ENCODE results near the gene STOML2. TPM values are rescaled to one million over a fixed set of nuclear protein-coding genes. Genes with fewer than 3 reads are reported as not detected.

The STOML2 gene
- total RNA-seq, 4 donors from 2014 or later, result 67.2 to 97.7 (median 93.7) TPM

DNA sequence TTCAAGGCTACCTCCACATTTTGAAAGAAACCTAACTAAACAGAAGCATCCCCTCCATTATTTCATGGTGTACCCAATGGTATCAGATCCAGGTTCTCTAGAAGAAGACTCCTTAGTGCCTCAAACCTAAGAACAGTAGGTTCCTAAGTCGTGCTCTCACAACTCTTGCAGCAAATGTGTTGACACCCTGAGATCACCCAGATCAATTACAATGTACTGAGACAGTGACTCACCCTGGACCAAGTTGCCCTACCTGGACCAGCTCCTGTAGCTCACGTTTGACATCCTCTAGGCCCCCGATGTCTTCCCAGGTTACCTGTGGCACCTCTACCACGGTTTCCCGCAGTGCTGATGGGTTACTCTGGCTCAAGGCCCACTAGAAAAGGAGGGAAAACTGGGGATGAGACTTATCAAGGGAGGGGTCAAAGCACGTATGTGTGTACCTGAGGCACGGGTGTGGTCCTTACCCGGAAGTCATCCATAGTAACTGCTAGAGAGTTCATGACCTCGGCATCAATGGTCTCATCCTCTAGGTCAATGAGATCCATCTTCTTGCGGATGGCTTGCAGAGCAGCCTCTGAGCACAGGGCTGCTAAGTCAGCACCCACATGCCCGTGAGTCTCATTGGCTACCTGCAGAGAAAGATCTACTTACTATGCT is 42.3 kb downstream of the STOML2 start:
- H3K27me3 ChIP-seq, result no peaks in the 10 kb centered on the region
- WGBS, 2 donors, result 94 to 95% methylated on average over 11 of the region's 11 CpGs
- H3K36me3 ChIP-seq, result peaks cover 14 to 100% (median 85%) of the 10 kb centered on the region in 3 donors
- DNase-seq (ENCODE audit: low spot score in 2 of 2), result no peak
- H3K27ac ChIP-seq, result no peak overlapping the region
- H3K4me1 ChIP-seq, result no peaks in the 10 kb centered on the region
- TF ChIP-seq CTCF (IDR thresholded peaks at IDR 0.05), result no peak
- TF ChIP-seq POLR2A (IDR thresholded peaks at IDR 0.05), result no peak
- TF ChIP-seq EP300 (IDR thresholded peaks at IDR 0.05), result no peak
- no peaks in the 10 kb centered on the region for H3K9me3 ChIP-seq
- no peak overlapping the region for H3K4me3 ChIP-seq

DNA sequence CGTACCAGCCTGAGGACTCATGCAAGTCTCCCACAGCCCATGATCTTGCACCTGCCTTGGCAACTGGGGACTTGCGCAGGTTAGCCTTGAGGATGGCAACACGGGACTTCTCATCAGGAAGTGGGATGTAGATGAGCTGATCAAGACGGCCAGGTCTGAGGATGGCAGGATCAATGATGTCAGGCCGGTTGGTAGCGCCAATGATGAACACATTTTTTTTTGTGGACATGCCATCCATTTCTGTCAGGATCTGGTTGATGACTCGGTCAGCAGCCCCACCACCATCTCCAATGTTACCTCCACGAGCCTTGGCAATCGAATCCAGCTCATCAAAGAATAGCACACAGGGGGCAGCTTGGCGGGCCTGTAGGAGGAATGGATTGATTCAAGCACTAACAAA is 43.5 kb downstream of the STOML2 start:
- H3K4me3 ChIP-seq, result no peak overlapping the region
- no peaks in the 10 kb centered on the region for H3K4me1 ChIP-seq
- H3K27ac ChIP-seq, result no peak overlapping the region
- no peak for TF ChIP-seq POLR2A (IDR thresholded peaks at IDR 0.05)
- TF ChIP-seq CTCF (IDR thresholded peaks at IDR 0.05), result no peak
- TF ChIP-seq EP300 (IDR thresholded peaks at IDR 0.05), result no peak
- no peaks in the 10 kb centered on the region for H3K27me3 ChIP-seq
- no peak for DNase-seq (ENCODE audit: low spot score in 2 of 2)
- 94 to 96% methylated on average over 10 of the region's 10 CpGs for WGBS, 2 donors
- no peaks in the 10 kb centered on the region for H3K9me3 ChIP-seq
- peaks cover 14 to 100% (median 73%) of the 10 kb centered on the region in 3 donors for H3K36me3 ChIP-seq

DNA sequence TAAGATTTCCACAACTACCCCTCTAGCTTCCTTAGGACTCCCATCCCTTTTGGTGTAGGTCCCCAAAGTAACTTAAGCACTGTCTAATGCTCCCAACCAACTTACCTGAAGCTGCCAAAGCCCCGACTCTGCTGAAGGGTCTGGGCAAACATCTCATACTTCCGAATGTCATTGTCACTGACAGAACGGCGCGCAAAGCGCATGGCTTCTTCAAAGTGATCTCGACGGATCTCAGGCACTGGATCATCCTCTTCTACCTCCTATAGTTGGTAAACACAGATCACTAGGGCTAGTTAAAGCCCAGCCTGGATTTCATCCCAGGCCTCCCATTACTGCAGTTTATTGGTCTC is 45.7 kb downstream of the STOML2 start:
- H3K4me3 ChIP-seq, result no peak overlapping the region
- H3K27me3 ChIP-seq, result no peaks in the 10 kb centered on the region
- H3K4me1 ChIP-seq, result no peaks in the 10 kb centered on the region
- 97 to 98% methylated on average over 8 of the region's 8 CpGs for WGBS, 2 donors
- no peak for DNase-seq (ENCODE audit: low spot score in 2 of 2)
- no peaks in the 10 kb centered on the region for H3K9me3 ChIP-seq
- peaks cover 14 to 99% (median 52%) of the 10 kb centered on the region in 3 donors for H3K36me3 ChIP-seq
- TF ChIP-seq POLR2A (IDR thresholded peaks at IDR 0.05) (no peak), CTCF (IDR thresholded peaks at IDR 0.05) (no peak), EP300 (IDR thresholded peaks at IDR 0.05) (no peak)
- H3K27ac ChIP-seq, result no peak overlapping the region

- H3K9me3 ChIP-seq, result no peaks in the 10 kb centered on the region
- peaks cover 9 to 99% (median 47%) of the 10 kb centered on the region in 3 donors for H3K36me3 ChIP-seq
- no peak for DNase-seq (ENCODE audit: low spot score in 2 of 2)
- 93% methylated on average over 9 of the region's 9 CpGs for WGBS, 2 donors
- no peak for TF ChIP-seq CTCF (IDR thresholded peaks at IDR 0.05)
- no peak for TF ChIP-seq EP300 (IDR thresholded peaks at IDR 0.05)
- no peak for TF ChIP-seq POLR2A (IDR thresholded peaks at IDR 0.05)
- H3K27me3 ChIP-seq, result no peaks in the 10 kb centered on the region
- H3K4me3 ChIP-seq, result no peak overlapping the region
- no peak overlapping the region for H3K27ac ChIP-seq
- no peaks in the 10 kb centered on the region for H3K4me1 ChIP-seq
These were observed 46.2 kb downstream of the STOML2 start for GRCh38 chr9:35056571-35057270.

DNA sequence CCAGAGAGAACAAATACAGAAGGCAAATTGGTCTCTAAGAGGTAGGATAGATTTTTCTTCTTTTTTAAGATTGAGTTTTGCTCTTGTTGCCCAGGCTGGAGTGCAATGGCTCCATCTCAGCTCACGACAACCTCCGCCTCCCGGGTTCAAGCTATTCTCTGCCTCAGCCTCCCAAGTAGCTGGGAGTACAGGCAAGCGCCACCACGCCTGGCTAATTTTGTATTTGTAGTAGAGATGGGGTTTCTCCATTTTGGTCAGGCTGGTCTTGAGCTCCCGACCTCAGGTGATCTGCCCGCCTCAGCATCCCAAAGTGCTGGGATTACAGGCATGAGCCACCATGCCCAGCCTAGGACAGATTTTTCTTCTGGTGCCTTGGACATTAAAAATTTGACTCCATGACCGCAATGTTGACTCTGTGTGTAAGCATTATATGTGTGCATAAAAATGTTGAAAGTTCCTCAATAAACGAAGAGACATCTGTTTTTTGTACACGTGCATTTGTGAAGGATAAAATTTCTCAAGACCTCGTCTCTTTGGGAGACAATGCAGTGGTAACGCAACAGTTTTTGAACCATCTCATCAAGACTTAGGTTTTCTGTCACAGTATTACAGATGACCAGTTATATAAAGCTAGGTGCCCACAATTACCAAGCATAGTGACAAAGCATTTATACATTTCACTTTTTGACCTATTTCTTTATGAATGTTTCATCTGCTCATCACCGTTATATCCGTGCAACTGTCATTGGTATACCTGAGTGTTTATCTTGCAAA is 47.9 kb downstream of the STOML2 start:
- no peaks in the 10 kb centered on the region for H3K4me1 ChIP-seq
- no peaks in the 10 kb centered on the region for H3K27me3 ChIP-seq
- 96 to 97% methylated on average over 14 of the region's 14 CpGs for WGBS, 2 donors
- TF ChIP-seq EP300 (IDR thresholded peaks at IDR 0.05), result no peak
- no peak for TF ChIP-seq CTCF (IDR thresholded peaks at IDR 0.05)
- no peak for TF ChIP-seq POLR2A (IDR thresholded peaks at IDR 0.05)
- no peak overlapping the region for H3K4me3 ChIP-seq
- H3K36me3 ChIP-seq, result peaks cover 8 to 99% (median 31%) of the 10 kb centered on the region in 3 donors
- H3K27ac ChIP-seq, result no peak overlapping the region
- no peaks in the 10 kb centered on the region for H3K9me3 ChIP-seq
- no peak for DNase-seq (ENCODE audit: low spot score in 2 of 2)
